Ectodermal cell (in vitro differentiated cells): Measurements from ENCODE around the gene KRTAP19-8.

Experiments
- H3K27ac ChIP-seq: 2 replicates; pipeline ENCODE4 v1.7.0; 2013; ENCODE audit warnings: mild to moderate bottlenecking, low read depth, low read length; ENCODE audit not compliant: insufficient read depth, poor library complexity, severe bottlenecking
- H3K27me3 ChIP-seq: 2 replicates; pipeline ENCODE4 v1.7.0; 2013; ENCODE audit warnings: mild to moderate bottlenecking, low read length; ENCODE audit not compliant: insufficient read depth, control insufficient read depth, poor library complexity, severe bottlenecking
- H3K36me3 ChIP-seq: one replicate; pipeline ENCODE4 v1.7.0; 2013; ENCODE audit warnings: low read length; ENCODE audit not compliant: control insufficient read depth, insufficient read depth
- H3K4me1 ChIP-seq: one replicate; pipeline ENCODE4 v1.7.0; 2013; ENCODE audit warnings: low read length; ENCODE audit not compliant: control insufficient read depth, insufficient read depth
- H3K4me3 ChIP-seq: 2 replicates; pipeline ENCODE4 v1.7.0; 2013; ENCODE audit warnings: low read depth, low read length, control low read depth; ENCODE audit not compliant: insufficient read depth
- H3K9me3 ChIP-seq: 2 replicates; pipeline ENCODE4 v1.7.0; 2013; ENCODE audit warnings: mild to moderate bottlenecking, low read length, moderate library complexity; ENCODE audit not compliant: control insufficient read depth
- WGBS, 2 experiments: methylation state at CpG; one replicate each; pipeline ENCODE4 v1.1.7; 2013; ENCODE audit warnings: missing lambda C conversion rate in 2 of 2; 5-methylcytosine and 5-hydroxymethylcytosine counted together

The KRTAP19-8 gene

DNA sequence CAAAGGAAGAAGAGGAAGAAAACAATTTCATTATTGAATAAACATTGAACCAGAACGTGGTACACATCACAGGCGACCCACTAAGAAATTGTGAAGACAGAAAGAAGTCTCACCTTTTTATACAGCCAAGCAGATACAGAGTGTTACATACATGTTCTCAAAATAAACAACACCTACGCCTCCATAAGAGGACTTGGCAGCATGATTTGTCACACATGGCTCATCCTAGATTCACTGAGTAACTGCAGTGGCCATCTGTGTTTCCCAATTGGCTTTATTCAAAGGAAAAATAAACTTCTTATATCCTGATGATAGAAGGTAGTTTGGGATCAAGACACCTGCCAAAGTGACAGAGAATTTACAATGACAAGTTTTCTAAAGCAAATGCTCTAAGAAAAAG lies 7.6 kb upstream of the KRTAP19-8 start:
- no peak overlapping the region for H3K27ac ChIP-seq
- WGBS, 2 experiments = 91% methylated on average over 3 of the region's 3 CpGs
- H3K9me3 ChIP-seq = no peaks in the 10 kb centered on the region
- no peaks in the 10 kb centered on the region for H3K4me1 ChIP-seq
- H3K27me3 ChIP-seq = no peaks in the 10 kb centered on the region
- no peaks in the 10 kb centered on the region for H3K36me3 ChIP-seq
- H3K4me3 ChIP-seq = no peak overlapping the region

DNA sequence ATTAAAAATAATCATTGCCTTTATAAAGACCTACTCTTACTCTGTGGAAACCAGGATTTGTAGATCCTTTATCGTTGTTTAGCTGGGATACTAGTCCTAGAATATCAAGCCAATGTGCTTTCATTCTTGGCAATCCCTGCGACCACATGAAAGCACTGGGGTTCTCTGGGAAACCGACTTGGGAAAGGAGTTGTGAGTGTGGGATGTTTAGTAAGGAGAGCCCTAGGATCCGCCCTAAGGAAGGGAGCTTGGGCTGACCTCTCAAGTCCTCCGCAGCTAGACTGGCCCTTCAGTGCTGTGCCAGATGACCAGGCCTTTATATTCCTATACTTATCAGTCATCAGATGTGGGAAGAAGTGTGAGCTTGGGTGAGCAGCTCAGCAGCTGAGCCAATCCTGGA lies 5.2 kb upstream of the KRTAP19-8 start:
- WGBS, 2 experiments = 91 to 94% methylated on average over 5 of the region's 5 CpGs
- no peaks in the 10 kb centered on the region for H3K4me1 ChIP-seq
- no peaks in the 10 kb centered on the region for H3K9me3 ChIP-seq
- H3K36me3 ChIP-seq = no peaks in the 10 kb centered on the region
- no peaks in the 10 kb centered on the region for H3K27me3 ChIP-seq
- H3K4me3 ChIP-seq = no peak overlapping the region
- H3K27ac ChIP-seq = no peak overlapping the region

DNA sequence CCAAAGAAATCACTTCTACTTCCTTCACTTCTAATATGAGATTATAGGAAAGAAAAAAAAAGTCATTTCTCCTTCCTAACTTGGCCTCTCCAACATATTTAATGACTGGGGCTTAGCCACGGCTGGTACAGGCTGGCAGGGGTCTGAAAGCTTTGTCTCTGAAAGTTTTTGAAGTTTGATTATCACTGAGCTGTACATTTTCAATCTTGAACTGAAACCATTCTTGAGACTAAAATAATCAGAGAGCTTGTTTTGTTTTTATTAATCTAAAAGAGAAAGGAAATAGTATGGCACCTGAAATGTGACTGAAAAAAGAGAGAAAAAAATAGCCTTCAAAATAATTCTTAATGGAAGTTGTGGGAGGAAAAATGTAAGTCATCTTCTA lies 3.8 kb upstream of the KRTAP19-8 start:
- Histone ChIP-seq H3K27me3 (no peaks in the 10 kb centered on the region), H3K9me3 (no peaks in the 10 kb centered on the region), H3K4me3 (no peak overlapping the region), H3K4me1 (no peaks in the 10 kb centered on the region), H3K36me3 (no peaks in the 10 kb centered on the region), H3K27ac (no peak overlapping the region)
- 92 to 100% methylated on average over 1 of the region's 1 CpG for WGBS, 2 experiments

- WGBS, 2 experiments = 90 to 91% methylated on average over 11 of the region's 11 CpGs
- Histone ChIP-seq H3K27me3 (no peaks in the 10 kb centered on the region), H3K27ac (no peak overlapping the region), H3K36me3 (no peaks in the 10 kb centered on the region), H3K4me3 (no peak overlapping the region), H3K9me3 (no peaks in the 10 kb centered on the region), H3K4me1 (no peaks in the 10 kb centered on the region)
These were observed 3.2 kb upstream of the KRTAP19-8 start for GRCh38 chr21:31041295-31042079.

DNA sequence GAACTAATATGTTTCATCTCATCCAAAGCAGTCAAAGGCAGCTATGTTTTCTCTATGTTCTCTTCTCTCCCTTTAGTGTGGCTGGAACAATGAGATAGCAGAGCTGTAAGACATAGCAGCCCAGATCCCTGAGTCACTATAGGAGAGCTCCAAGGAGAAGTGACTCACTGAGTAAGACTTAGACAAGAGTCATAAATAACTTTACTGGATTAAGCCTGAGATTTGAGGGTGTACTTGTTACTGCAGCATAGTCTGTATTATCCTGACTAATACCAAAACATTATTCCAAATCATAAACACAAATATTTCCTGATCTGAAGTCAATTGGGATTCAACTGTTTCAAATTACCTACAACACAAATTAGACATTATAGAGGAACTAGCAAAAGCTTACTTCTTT lies 3.9 kb downstream of the KRTAP19-8 start:
- H3K4me1 ChIP-seq = no peaks in the 10 kb centered on the region
- H3K27ac ChIP-seq = no peak overlapping the region
- no peaks in the 10 kb centered on the region for H3K9me3 ChIP-seq
- H3K36me3 ChIP-seq = no peaks in the 10 kb centered on the region
- no peak overlapping the region for H3K4me3 ChIP-seq
- H3K27me3 ChIP-seq = no peaks in the 10 kb centered on the region

GRCh38 chr21:31030367-31031106 lies 7.7 kb downstream of the KRTAP19-8 start:
- Histone ChIP-seq H3K4me1 (no peaks in the 10 kb centered on the region), H3K9me3 (no peaks in the 10 kb centered on the region), H3K27me3 (no peaks in the 10 kb centered on the region), H3K36me3 (no peaks in the 10 kb centered on the region), H3K4me3 (no peak overlapping the region), H3K27ac (no peak overlapping the region)
- 99% methylated on average over 2 to 3 of the region's 3 CpGs for WGBS, 2 experiments

GRCh38 chr21:31023680-31024079 lies 14.6 kb downstream of the KRTAP19-8 start:
- no peaks in the 10 kb centered on the region for H3K9me3 ChIP-seq
- 81 to 83% methylated on average over 3 of the region's 3 CpGs for WGBS, 2 experiments
- no peaks in the 10 kb centered on the region for H3K36me3 ChIP-seq
- H3K27me3 ChIP-seq = no peaks in the 10 kb centered on the region
- no peak overlapping the region for H3K4me3 ChIP-seq
- H3K27ac ChIP-seq = no peak overlapping the region
- H3K4me1 ChIP-seq = no peaks in the 10 kb centered on the region

- Histone ChIP-seq H3K27me3 (no peaks in the 10 kb centered on the region), H3K4me1 (no peaks in the 10 kb centered on the region), H3K9me3 (no peaks in the 10 kb centered on the region), H3K27ac (no peak overlapping the region), H3K36me3 (no peaks in the 10 kb centered on the region), H3K4me3 (no peak overlapping the region)
- 90 to 100% methylated on average over 3 of the region's 4 CpGs for WGBS, 2 experiments
These were observed 16.0 kb downstream of the KRTAP19-8 start for GRCh38 chr21:31022306-31022705.

- Histone ChIP-seq H3K4me3 (no peak overlapping the region), H3K27me3 (no peaks in the 10 kb centered on the region), H3K36me3 (no peaks in the 10 kb centered on the region), H3K4me1 (no peaks in the 10 kb centered on the region), H3K9me3 (no peaks in the 10 kb centered on the region), H3K27ac (no peak overlapping the region)
- WGBS, 2 experiments = 84 to 93% methylated on average over 1 to 2 of the region's 2 CpGs
These were observed 20.0 kb downstream of the KRTAP19-8 start for GRCh38 chr21:31018232-31018631.

- WGBS, 2 experiments = 87 to 98% methylated on average over 2 of the region's 2 CpGs
These were observed 23.4 kb downstream of the KRTAP19-8 start for GRCh38 chr21:31014891-31015290.

More at GRCh38 chr21:31014891-31015290, 23.4 kb downstream of the KRTAP19-8 start:
- no peaks in the 10 kb centered on the region for H3K4me1 ChIP-seq
- H3K36me3 ChIP-seq = no peaks in the 10 kb centered on the region
- H3K4me3 ChIP-seq = no peak overlapping the region
- H3K9me3 ChIP-seq = no peaks in the 10 kb centered on the region
- H3K27me3 ChIP-seq = no peaks in the 10 kb centered on the region
- H3K27ac ChIP-seq = no peak overlapping the region
